ENCODE results near the gene C17orf113.

- TF ChIP-seq EP300 (IDR thresholded peaks at IDR 0.05; ENCODE audit: borderline replicate concordance), result no peak
- TF ChIP-seq RAD21 (IDR thresholded peaks at IDR 0.05; ENCODE audit: low read depth), result no peak
- TF ChIP-seq TEAD4 (IDR thresholded peaks at IDR 0.05), result no peak
- no peak for TF ChIP-seq FOXM1 (IDR thresholded peaks at IDR 0.05; ENCODE audit: borderline replicate concordance, low read depth)
- TF ChIP-seq CEBPB (IDR thresholded peaks at IDR 0.05), result no peak
- no peak for TF ChIP-seq YY1 (IDR thresholded peaks at IDR 0.05; ENCODE audit: low read depth)
- no peak for TF ChIP-seq TAF1 (IDR thresholded peaks at IDR 0.05; ENCODE audit: low read depth)
- no peak for TF ChIP-seq ZBTB7A (IDR thresholded peaks at IDR 0.05; ENCODE audit: low read depth)
- TF ChIP-seq, protein P1, sequence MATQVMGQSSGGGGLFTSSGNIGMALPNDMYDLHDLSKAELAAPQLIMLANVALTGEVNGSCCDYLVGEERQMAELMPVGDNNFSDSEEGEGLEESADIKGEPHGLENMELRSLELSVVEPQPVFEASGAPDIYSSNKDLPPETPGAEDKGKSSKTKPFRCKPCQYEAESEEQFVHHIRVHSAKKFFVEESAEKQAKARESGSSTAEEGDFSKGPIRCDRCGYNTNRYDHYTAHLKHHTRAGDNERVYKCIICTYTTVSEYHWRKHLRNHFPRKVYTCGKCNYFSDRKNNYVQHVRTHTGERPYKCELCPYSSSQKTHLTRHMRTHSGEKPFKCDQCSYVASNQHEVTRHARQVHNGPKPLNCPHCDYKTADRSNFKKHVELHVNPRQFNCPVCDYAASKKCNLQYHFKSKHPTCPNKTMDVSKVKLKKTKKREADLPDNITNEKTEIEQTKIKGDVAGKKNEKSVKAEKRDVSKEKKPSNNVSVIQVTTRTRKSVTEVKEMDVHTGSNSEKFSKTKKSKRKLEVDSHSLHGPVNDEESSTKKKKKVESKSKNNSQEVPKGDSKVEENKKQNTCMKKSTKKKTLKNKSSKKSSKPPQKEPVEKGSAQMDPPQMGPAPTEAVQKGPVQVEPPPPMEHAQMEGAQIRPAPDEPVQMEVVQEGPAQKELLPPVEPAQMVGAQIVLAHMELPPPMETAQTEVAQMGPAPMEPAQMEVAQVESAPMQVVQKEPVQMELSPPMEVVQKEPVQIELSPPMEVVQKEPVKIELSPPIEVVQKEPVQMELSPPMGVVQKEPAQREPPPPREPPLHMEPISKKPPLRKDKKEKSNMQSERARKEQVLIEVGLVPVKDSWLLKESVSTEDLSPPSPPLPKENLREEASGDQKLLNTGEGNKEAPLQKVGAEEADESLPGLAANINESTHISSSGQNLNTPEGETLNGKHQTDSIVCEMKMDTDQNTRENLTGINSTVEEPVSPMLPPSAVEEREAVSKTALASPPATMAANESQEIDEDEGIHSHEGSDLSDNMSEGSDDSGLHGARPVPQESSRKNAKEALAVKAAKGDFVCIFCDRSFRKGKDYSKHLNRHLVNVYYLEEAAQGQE (IDR thresholded peaks at IDR 0.05; ENCODE audit: low read depth), result no peak
- no peak for TF ChIP-seq TCF12 (IDR thresholded peaks at IDR 0.05; ENCODE audit: low read depth)
- TF ChIP-seq, protein P2, sequence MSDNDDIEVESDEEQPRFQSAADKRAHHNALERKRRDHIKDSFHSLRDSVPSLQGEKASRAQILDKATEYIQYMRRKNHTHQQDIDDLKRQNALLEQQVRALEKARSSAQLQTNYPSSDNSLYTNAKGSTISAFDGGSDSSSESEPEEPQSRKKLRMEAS (IDR thresholded peaks at IDR 0.05), result no peak
- TF ChIP-seq EGR1 (IDR thresholded peaks at IDR 0.05), result no peak
- no peak for TF ChIP-seq NFIC (IDR thresholded peaks at IDR 0.05)
- TF ChIP-seq CREB1 (IDR thresholded peaks at IDR 0.05; ENCODE audit: low read depth), result no peak
These were observed 4.6 kb upstream of the C17orf113 start for GRCh38 chr17:42055027-42055426.

Data from Ishikawa (cell line).